Hepatocyte (in vitro differentiated cells): ENCODE data around the gene TBC1D22B. TPM values are rescaled to one million over a fixed set of nuclear protein-coding genes. Genes with fewer than 3 reads are reported as not detected.
"Not testable (repeated sequence)": the region's sequence is repeated elsewhere in the genome, so short reads cannot be mapped to it uniquely, and the experiment has no call there.

Source experiments
- DNase-seq: peaks from one replicate; pipeline ENCODE4 v3.0.0-alpha.2; 2016; ENCODE audit warnings: low spot score
- H2AFZ ChIP-seq: fragments of 200-600 bp; sonication (generic); 2 replicates; pipeline ENCODE4 v1.6.0; 2016; ENCODE audit warnings: antibody characterized with exemption, mild to moderate bottlenecking
- H3K27ac ChIP-seq: fragments of 200-600 bp; sonication (generic); 2 replicates; pipeline ENCODE4 v1.5.1; 2016; ENCODE audit warnings: mild to moderate bottlenecking
- H3K27me3 ChIP-seq: fragments of 200-600 bp; sonication (generic); 2 replicates; pipeline ENCODE4 v1.6.1; 2016
- H3K36me3 ChIP-seq: fragments of 200-600 bp; sonication (generic); replicated peaks from 2 replicates; pipeline ENCODE4 v1.5.1; 2016; ENCODE audit warnings: low read depth; ENCODE audit not compliant: insufficient read depth
- H3K4me1 ChIP-seq: fragments of 200-600 bp; sonication (generic); 2 replicates; pipeline ENCODE4 v1.5.1; 2016; ENCODE audit warnings: mild to moderate bottlenecking, moderate library complexity; ENCODE audit not compliant: insufficient read depth
- H3K4me2 ChIP-seq: fragments of 200-600 bp; sonication (generic); 2 replicates; pipeline ENCODE4 v1.6.0; 2016
- H3K4me3 ChIP-seq: fragments of 200-600 bp; sonication (generic); 2 replicates; pipeline ENCODE4 v1.5.1; 2016; ENCODE audit warnings: mild to moderate bottlenecking
- H3K79me2 ChIP-seq: fragments of 200-600 bp; sonication (generic); 2 replicates; pipeline ENCODE4 v1.6.0; 2017; ENCODE audit warnings: mild to moderate bottlenecking
- H3K9me2 ChIP-seq: fragments of 200-600 bp; sonication (generic); replicated peaks from 2 replicates; pipeline ENCODE4 v1.6.0; 2017; ENCODE audit warnings: mild to moderate bottlenecking; ENCODE audit not compliant: insufficient read depth
- H3K9me3 ChIP-seq: fragments of 200-600 bp; sonication (generic); 2 replicates; pipeline ENCODE4 v1.5.1; 2016; ENCODE audit warnings: low read depth, mild to moderate bottlenecking
- H4K20me1 ChIP-seq: fragments of 200-600 bp; sonication (generic); 2 replicates; pipeline ENCODE4 v1.6.0; 2016; ENCODE audit warnings: mild to moderate bottlenecking; ENCODE audit not compliant: insufficient read depth, poor library complexity, severe bottlenecking
- EZH2 ChIP-seq: fragments of 200-600 bp; sonication (generic); IDR thresholded peaks from 2 replicates; pipeline ENCODE4 v1.6.1; 2016; ENCODE audit warnings: antibody characterized with exemption, mild to moderate bottlenecking, borderline replicate concordance
- EZH2phosphoT487 ChIP-seq: fragments of 200-600 bp; sonication (generic); IDR thresholded peaks from one replicate; pipeline ENCODE4 v1.6.1; 2018; ENCODE audit warnings: antibody characterized with exemption, mild to moderate bottlenecking, low read depth, moderate library complexity; ENCODE audit not compliant: unreplicated experiment, severe bottlenecking
- WGBS: methylation state at CpG from one replicate; pipeline ENCODE4 v1.1.6; 2016; ENCODE audit warnings: low lambda C conversion rate; ENCODE audit errors: missing lambda C conversion rate; 5-methylcytosine and 5-hydroxymethylcytosine counted together
- polyA plus RNA-seq: library from polyadenylated mRNA; unstranded; fragments of >200 nt; fragmentation: Nextera tagmentation; extraction: Ambion mirVana; gene quantifications from 2 replicates; pipeline ENCODE4 v1.2.1, GENCODE V29; 2016
- total RNA-seq: library from RNA; depleted of rRNA; stranded (reverse); fragments of >200 nt; gene quantifications from 2 replicates; pipeline ENCODE4 v1.2.3, GENCODE V29; 2014
- TF ChIP-seq, protein P1 (sequence below): fragments of 200-600 bp; sonication (generic); IDR thresholded peaks from 2 replicates; pipeline ENCODE4 v1.5.1; 2016; ENCODE audit warnings: antibody characterized with exemption, mild to moderate bottlenecking; ENCODE audit not compliant: poor library complexity

The TBC1D22B gene
- total and polyA plus RNA-seq, 2 experiments from 2014 or later: 5.2 to 8.2 TPM

- 100% methylated on average over 1 of the region's 1 CpG for WGBS
- no peaks in the 10 kb centered on the region for H3K9me3 ChIP-seq
- H3K36me3 ChIP-seq: no peaks in the 10 kb centered on the region
- no peaks in the 10 kb centered on the region for H3K27me3 ChIP-seq
- H4K20me1 ChIP-seq: no peaks in the 10 kb centered on the region
- H3K27ac ChIP-seq: no peak overlapping the region
- no peak overlapping the region for H2AFZ ChIP-seq
- H3K4me3 ChIP-seq: no peak overlapping the region
- H3K79me2 ChIP-seq: no peaks in the 10 kb centered on the region
- no peaks in the 10 kb centered on the region for H3K4me1 ChIP-seq
- TF ChIP-seq, protein P1, sequence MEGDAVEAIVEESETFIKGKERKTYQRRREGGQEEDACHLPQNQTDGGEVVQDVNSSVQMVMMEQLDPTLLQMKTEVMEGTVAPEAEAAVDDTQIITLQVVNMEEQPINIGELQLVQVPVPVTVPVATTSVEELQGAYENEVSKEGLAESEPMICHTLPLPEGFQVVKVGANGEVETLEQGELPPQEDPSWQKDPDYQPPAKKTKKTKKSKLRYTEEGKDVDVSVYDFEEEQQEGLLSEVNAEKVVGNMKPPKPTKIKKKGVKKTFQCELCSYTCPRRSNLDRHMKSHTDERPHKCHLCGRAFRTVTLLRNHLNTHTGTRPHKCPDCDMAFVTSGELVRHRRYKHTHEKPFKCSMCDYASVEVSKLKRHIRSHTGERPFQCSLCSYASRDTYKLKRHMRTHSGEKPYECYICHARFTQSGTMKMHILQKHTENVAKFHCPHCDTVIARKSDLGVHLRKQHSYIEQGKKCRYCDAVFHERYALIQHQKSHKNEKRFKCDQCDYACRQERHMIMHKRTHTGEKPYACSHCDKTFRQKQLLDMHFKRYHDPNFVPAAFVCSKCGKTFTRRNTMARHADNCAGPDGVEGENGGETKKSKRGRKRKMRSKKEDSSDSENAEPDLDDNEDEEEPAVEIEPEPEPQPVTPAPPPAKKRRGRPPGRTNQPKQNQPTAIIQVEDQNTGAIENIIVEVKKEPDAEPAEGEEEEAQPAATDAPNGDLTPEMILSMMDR: no peak
- no peak for TF ChIP-seq EZH2
- TF ChIP-seq EZH2phosphoT487: no peak
- H3K4me2 ChIP-seq: no peak overlapping the region
- DNase-seq: no peak
- H3K9me2 ChIP-seq: no peaks in the 10 kb centered on the region
These were observed 75.3 kb downstream of the TBC1D22B start for GRCh38 chr6:37332894-37333293.

DNA sequence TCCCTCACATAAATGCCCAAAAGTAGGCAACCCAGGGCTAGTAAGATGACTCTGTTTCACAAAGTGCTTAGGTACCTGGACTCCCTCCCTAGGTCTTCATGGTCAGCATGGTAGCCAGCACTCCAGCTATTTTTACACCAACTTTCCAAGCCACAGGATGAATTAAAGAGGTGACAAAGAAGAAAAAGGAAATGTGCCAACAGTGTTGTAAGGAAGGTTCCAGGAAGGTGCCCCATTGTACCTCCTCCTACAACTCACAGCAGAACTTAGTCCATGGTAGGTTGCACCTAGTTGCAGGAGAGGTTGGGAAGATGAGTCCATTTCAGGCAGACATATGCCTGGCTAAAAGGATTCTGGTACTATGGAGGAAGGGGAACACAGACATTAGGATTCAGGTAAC, 76.5 kb downstream of the TBC1D22B start:
- DNase-seq: no peak
- H3K27me3 ChIP-seq: no peaks in the 10 kb centered on the region
- no peaks in the 10 kb centered on the region for H3K9me2 ChIP-seq
- H3K4me3 ChIP-seq: no peak overlapping the region
- no peaks in the 10 kb centered on the region for H3K9me3 ChIP-seq
- H4K20me1 ChIP-seq: no peaks in the 10 kb centered on the region
- H3K79me2 ChIP-seq: no peaks in the 10 kb centered on the region
- H3K27ac ChIP-seq: no peak overlapping the region
- no peak overlapping the region for H3K4me2 ChIP-seq
- no peaks in the 10 kb centered on the region for H3K36me3 ChIP-seq
- TF ChIP-seq EZH2: no peak
- TF ChIP-seq, protein P1: no peak
- TF ChIP-seq EZH2phosphoT487: no peak
- no peak overlapping the region for H2AFZ ChIP-seq
- no peaks in the 10 kb centered on the region for H3K4me1 ChIP-seq

- not testable (repeated sequence) for H2AFZ ChIP-seq, DNase-seq, H3K9me3 ChIP-seq, H3K27ac ChIP-seq, H3K9me2 ChIP-seq, H3K4me1 ChIP-seq, H3K27me3 ChIP-seq, H3K4me2 ChIP-seq, H3K4me3 ChIP-seq, H3K36me3 ChIP-seq, H4K20me1 ChIP-seq, H3K79me2 ChIP-seq
- WGBS: 96% methylated on average over 3 of the region's 3 CpGs
These were observed 80.7 kb downstream of the TBC1D22B start for GRCh38 chr6:37338317-37338716.

GRCh38 chr6:37338745-37339255, 81.2 kb downstream of the TBC1D22B start:
- H3K27me3 ChIP-seq: no peaks in the 10 kb centered on the region
- DNase-seq: no peak
- no peaks in the 10 kb centered on the region for H4K20me1 ChIP-seq
- no peak overlapping the region for H2AFZ ChIP-seq
- no peaks in the 10 kb centered on the region for H3K4me1 ChIP-seq
- no peak overlapping the region for H3K4me2 ChIP-seq
- H3K79me2 ChIP-seq: no peaks in the 10 kb centered on the region
- H3K9me2 ChIP-seq: no peaks in the 10 kb centered on the region
- H3K36me3 ChIP-seq: no peaks in the 10 kb centered on the region
- WGBS: 91% methylated on average over 5 of the region's 5 CpGs
- TF ChIP-seq, protein P1: no peak
- TF ChIP-seq EZH2 (no peak), EZH2phosphoT487 (no peak)
- H3K4me3 ChIP-seq: no peak overlapping the region
- H3K27ac ChIP-seq: no peak overlapping the region
- no peaks in the 10 kb centered on the region for H3K9me3 ChIP-seq
